Measurements from ENCODE around the gene PLEKHS1. TPM values are rescaled to one million over a fixed set of nuclear protein-coding genes. Genes with fewer than 3 reads are reported as not detected.

PLEKHS1 gene
- total and polyA plus RNA-seq, 5 experiments from 2014 or later: not detected

DNA sequence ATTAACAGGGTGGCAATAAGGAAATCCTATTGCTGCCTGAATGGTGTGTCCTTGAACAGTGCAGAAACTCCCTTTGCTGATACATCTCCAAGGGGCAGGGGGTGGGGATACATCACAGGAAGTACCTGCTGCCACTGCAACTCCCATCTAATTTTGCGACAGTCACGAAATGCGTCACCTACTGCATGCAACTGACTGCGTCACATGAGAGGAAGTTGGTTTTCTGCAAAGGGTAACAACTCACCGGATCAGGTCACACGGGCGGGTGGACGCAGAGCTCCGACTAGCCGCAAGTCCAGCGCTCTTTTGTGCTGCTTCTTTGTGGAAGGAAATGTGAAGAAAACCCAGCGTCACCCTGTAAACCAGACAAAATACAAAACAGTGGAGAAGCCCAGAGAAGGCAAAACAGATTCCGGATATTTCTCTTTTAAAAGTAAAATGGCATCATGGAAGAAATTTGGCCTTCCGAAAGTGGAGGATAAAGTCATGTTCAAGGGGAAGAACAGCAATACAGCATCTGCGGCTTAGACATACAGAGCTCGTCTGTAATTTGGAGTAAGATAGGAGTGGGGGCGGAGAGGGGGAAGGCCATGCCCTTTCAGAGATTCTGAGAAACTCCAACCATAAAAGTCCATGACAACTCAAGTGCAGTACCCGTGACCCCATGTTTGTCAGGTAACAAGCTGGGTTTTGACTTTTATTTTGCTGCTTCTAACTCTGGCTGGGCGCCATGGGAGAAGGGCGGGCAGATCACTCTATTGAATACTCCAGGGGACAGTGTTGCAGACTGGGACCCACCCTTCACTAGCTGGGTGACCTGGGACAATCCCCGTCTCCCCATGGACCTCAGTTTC is 32.3 kb upstream of the PLEKHS1 start:
- DNase-seq (no peak), ATAC-seq (no peak)
- H3K27ac Mint-ChIP-seq: peak overlapping the region in 2 of 10 donors; percentile 68 to 90
- H3K4me3 Mint-ChIP-seq: no peak overlapping the region
- H3K9me3 Mint-ChIP-seq: no peaks in the 10 kb centered on the region
- POLR2A ChIA-PET: no interaction called here
- peaks cover 5 to 73% (median 58%) of the 10 kb centered on the region in 3 donors for H3K36me3 Mint-ChIP-seq
- H3K27me3 Mint-ChIP-seq: no peaks in the 10 kb centered on the region
- peaks cover 0 to 11% (median 0%) of the 10 kb centered on the region in 4 donors for H3K4me1 Mint-ChIP-seq

DNA sequence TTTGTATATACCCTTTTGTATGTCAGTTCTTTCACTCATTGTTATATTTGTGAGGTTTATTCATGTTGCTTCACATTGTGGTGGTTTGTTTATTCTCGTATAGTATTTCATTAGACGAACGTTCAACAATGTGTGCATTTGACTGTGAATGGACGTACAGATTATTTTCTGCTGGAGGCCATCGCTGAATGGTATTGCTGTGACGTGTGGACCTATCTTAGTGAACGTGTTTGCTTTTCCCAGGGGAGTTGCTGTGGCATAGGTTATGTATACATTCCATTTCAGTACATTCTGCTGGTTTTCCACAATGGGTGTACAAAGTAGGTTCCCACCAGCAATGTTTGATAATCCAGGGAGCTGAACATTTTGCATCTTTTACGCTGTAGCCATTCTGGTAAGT is 31.1 kb upstream of the PLEKHS1 start:
- Mint-ChIP-seq H3K4me3 (no peak overlapping the region), H3K4me1 (peaks cover 0 to 11% (median 0%) of the 10 kb centered on the region in 4 donors), H3K36me3 (peaks cover 5 to 82% (median 68%) of the 10 kb centered on the region in 3 donors), H3K9me3 (no peaks in the 10 kb centered on the region), H3K27ac (no peak overlapping the region), H3K27me3 (no peaks in the 10 kb centered on the region)
- POLR2A ChIA-PET: no interaction called here
- no peak for DNase-seq
- ATAC-seq: no peak

DNA sequence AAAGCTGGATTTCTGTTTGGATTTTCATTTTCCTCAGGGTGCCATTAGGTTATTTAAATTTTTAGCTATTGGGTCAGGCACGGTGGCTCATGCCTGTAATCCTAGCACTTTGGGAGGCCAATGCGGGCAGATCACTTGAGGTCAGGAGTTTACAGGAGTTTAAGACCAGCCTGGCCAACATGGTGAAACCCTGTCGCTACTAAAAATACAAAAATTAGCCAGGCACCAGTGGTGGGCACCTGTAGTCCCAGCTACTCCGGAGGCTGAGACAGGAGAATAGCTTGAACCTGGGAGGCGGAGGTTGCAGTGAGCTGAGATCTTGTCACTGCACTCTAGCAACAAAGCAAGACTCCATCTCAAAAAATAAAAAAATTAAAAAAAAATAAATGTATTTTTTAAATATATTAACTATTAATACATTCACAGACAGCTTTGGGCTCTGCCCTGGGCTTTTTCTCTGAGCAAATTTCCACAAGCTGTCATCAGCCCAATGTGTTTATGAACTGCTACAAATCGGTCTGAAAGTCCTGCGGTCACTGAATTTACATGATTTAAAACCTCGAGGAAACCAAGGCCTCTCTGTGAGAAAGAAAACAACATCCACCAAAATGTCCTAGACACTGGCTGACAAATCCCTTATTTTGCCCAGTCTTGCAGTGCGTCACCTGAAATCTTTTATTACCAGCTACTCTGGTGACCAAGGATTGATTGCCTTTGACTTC is 19.2 kb upstream of the PLEKHS1 start:
- POLR2A ChIA-PET: no interaction called here
- ATAC-seq: no peak
- Mint-ChIP-seq H3K4me1 (peaks cover 0 to under 1% (median 0%) of the 10 kb centered on the region in 4 donors), H3K27ac (no peak overlapping the region), H3K27me3 (no peaks in the 10 kb centered on the region), H3K36me3 (peaks cover 21 to 40% (median 36%) of the 10 kb centered on the region in 3 donors), H3K9me3 (no peaks in the 10 kb centered on the region), H3K4me3 (no peak overlapping the region)
- DNase-seq: no peak

DNA sequence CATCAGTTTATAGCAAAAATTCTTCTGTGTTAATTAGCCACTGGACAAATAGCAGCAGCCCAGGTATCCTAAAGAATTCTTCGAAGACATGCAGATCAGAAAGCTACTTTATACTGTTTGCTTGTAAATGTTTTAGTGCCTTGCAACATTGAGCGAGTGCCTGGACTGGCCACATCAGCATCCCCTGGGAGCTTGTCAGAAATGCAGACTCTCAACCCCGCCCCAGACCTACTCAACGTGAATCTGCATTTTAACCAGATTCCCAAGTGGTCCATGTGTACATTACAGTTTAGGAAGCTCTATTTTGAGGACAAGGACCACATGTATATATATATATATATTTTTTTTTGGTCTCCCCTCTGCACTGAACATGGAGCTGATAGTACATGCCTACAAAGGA is 18.5 kb upstream of the PLEKHS1 start:
- Mint-ChIP-seq H3K4me3 (no peak overlapping the region), H3K9me3 (no peaks in the 10 kb centered on the region), H3K27me3 (no peaks in the 10 kb centered on the region), H3K27ac (no peak overlapping the region), H3K36me3 (peaks cover 18 to 33% (median 31%) of the 10 kb centered on the region in 3 donors), H3K4me1 (no peaks in the 10 kb centered on the region)
- POLR2A ChIA-PET: no interaction called here
- no peak for ATAC-seq
- DNase-seq: no peak

DNA sequence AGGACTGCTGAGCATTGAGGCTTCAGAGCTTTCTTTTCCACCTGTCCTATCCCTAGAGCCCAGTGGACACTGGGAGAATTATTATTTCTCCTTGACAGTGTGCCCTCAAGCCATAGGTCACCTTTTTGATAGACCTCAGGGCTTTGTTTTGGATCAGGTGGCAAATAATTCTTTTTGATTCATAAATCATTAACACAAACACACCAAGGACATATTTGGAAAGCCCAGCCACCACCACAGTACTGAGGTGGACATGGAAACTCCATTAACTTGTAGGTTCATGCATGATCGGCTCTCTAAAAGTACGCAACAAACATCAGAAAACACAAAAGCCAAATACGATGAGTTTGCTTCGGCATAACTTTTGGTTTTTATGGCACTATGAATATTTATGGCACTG is 17.8 kb upstream of the PLEKHS1 start:
- no peaks in the 10 kb centered on the region for H3K27me3 Mint-ChIP-seq
- DNase-seq (no peak), ATAC-seq (no peak)
- peaks cover 13 to 27% (median 25%) of the 10 kb centered on the region in 3 donors for H3K36me3 Mint-ChIP-seq
- H3K9me3 Mint-ChIP-seq: no peaks in the 10 kb centered on the region
- no peak overlapping the region for H3K27ac Mint-ChIP-seq
- H3K4me3 Mint-ChIP-seq: no peak overlapping the region
- H3K4me1 Mint-ChIP-seq: no peaks in the 10 kb centered on the region
- POLR2A ChIA-PET: no interaction called here

DNA sequence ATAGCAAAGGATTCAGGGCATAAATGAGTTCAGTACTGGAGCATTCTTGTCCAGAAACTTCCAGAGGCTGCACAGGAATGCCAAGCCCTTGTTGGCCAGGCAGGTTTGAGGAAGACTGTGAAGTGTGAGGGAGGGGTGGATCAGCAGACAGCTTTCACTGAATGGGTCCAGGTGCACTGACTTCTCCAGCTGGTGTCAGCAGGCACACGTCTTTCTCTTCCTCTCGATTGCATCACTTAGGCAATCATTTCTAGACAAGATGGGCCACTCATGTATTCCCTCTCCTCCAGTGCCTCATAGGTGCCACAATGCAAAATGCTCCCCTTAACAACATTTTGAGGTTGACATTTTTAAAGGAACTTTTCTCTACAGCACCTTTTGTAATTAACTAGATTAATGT is 15.6 kb upstream of the PLEKHS1 start:
- DNase-seq (no peak), ATAC-seq (no peak)
- Mint-ChIP-seq H3K27ac (no peak overlapping the region), H3K27me3 (peaks cover 0 to 11% (median 0%) of the 10 kb centered on the region in 5 donors), H3K4me3 (no peak overlapping the region), H3K4me1 (no peaks in the 10 kb centered on the region), H3K36me3 (peaks cover 0 to 6% (median 4%) of the 10 kb centered on the region in 3 donors), H3K9me3 (no peaks in the 10 kb centered on the region)
- POLR2A ChIA-PET: no interaction called here

DNA sequence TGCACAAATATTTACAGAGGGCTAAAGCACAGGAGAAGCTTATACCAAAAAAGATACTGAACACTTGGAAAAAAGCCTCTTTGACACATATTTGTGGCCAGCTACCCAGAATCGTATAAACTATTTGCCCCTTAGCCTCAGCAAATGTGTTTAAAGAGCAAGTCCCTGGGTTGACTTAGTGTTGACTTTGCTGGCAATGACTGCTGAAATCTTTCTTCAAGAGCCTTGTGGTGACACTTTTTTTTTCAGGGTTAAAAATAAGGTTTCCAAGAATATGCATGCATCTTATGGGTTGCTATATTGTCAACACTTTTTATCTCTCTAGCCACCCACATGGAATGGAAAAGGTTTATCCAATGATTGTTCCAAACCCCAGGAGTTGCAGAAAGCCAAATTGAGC is 14.9 kb upstream of the PLEKHS1 start:
- no peak overlapping the region for H3K27ac Mint-ChIP-seq
- POLR2A ChIA-PET: no interaction called here
- no peaks in the 10 kb centered on the region for H3K9me3 Mint-ChIP-seq
- H3K27me3 Mint-ChIP-seq: peaks cover 0 to 11% (median 0%) of the 10 kb centered on the region in 5 donors
- ATAC-seq (no peak), DNase-seq (no peak)
- peaks cover 0 to 6% (median 0%) of the 10 kb centered on the region in 3 donors for H3K36me3 Mint-ChIP-seq
- H3K4me3 Mint-ChIP-seq: no peak overlapping the region
- H3K4me1 Mint-ChIP-seq: no peaks in the 10 kb centered on the region

DNA sequence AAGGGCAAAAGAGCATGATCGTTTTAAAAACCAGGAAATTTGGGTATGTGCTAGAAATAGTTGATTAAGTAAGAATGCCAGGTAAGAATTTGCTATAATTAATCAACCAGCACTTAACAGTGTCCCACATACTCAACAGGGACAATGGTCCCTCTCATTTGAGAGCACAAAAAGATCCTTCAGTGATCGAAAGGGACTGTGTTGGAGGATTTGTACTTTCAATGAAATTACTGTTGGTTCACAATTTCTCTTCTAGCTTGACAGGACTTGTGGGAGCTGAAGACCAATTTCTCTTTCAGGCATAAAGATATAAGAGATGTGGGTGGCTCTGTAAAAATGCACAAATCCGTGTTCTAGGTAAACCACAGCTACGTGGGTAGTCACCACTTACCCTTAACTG is 12.5 kb upstream of the PLEKHS1 start:
- H3K27me3 Mint-ChIP-seq: peaks cover 1 to 17% (median 4%) of the 10 kb centered on the region in 5 donors
- DNase-seq: no peak
- no peaks in the 10 kb centered on the region for H3K9me3 Mint-ChIP-seq
- no peak for ATAC-seq
- POLR2A ChIA-PET: no interaction called here
- no peaks in the 10 kb centered on the region for H3K36me3 Mint-ChIP-seq
- H3K4me3 Mint-ChIP-seq: no peak overlapping the region
- H3K27ac Mint-ChIP-seq: no peak overlapping the region
- no peaks in the 10 kb centered on the region for H3K4me1 Mint-ChIP-seq

DNA sequence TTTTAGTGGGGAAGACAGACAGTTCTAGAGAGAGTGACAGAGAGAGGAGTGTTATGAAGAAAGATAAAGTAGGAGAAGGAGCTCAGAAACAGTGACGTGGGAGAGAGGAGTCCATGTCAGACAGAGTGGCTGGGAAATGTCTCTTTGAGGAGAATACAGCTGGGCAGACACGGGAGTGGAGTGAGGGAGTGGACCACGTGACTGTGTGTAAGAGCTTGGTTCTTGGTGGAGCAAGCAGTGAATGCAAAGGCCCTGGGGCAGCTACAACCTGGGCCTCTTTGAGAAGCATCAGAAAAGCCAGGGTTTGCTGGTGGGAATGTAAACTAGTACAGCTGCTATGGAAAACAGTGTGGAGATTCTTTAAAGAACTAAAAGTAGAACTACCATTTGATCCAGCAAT is 11.9 kb upstream of the PLEKHS1 start:
- H3K4me1 Mint-ChIP-seq: no peaks in the 10 kb centered on the region

DNA sequence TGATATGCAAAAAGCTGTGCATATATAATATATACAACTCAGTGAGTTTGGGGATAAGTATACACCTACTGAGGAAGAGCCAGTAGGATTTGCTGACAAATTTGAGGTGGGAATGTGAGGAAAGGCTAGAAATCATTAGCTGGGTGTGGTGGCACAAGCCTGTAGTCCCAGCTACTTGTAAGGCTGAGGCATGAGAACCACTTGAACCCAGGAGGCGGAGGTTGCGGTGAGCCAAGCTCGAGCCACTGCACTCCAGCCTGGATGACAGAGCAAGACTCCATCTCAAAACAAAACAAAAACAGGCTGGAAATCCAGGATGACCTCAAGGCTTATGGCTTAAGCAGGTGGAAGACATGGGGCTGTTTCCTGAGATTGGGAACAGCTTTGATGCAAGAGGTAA is 10.6 kb upstream of the PLEKHS1 start:
- POLR2A ChIA-PET: no interaction called here
- Mint-ChIP-seq H3K4me3 (no peak overlapping the region), H3K27me3 (peaks cover 4 to 25% (median 11%) of the 10 kb centered on the region in 5 donors), H3K4me1 (no peaks in the 10 kb centered on the region), H3K36me3 (no peaks in the 10 kb centered on the region), H3K9me3 (no peaks in the 10 kb centered on the region), H3K27ac (no peak overlapping the region)
- no peak for ATAC-seq
- DNase-seq: no peak

More for the DNA sequence above, 11.9 kb upstream of the PLEKHS1 start:
- H3K4me3 Mint-ChIP-seq: no peak overlapping the region
- no peak for DNase-seq
- ATAC-seq: no peak
- H3K9me3 Mint-ChIP-seq: no peaks in the 10 kb centered on the region
- no peaks in the 10 kb centered on the region for H3K36me3 Mint-ChIP-seq
- peaks cover 3 to 23% (median 10%) of the 10 kb centered on the region in 5 donors for H3K27me3 Mint-ChIP-seq
- H3K27ac Mint-ChIP-seq: no peak overlapping the region
- POLR2A ChIA-PET: no interaction called here

DNA sequence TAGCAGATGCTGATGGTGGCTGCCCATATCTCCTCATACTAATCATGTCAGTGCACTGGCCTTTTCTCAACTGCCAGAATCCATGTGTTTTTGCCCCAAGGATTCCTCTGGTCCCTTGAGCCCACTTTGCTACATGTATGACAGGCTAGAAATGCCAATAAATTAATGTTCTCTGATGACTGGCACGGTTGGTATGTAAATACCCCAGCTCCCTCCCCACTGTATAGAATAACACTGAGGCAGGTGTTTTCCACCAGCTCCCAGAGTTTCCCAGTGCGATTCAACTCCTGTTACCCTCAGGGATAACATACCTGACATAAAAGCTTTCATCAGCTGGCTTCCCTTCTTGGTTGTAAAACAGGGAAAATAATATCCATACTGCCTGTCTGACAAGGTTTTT is 9.0 kb upstream of the PLEKHS1 start:
- ATAC-seq (no peak), DNase-seq (no peak)
- H3K27ac Mint-ChIP-seq: no peak overlapping the region
- no peak overlapping the region for H3K4me3 Mint-ChIP-seq
- POLR2A ChIA-PET: no interaction called here
- H3K36me3 Mint-ChIP-seq: no peaks in the 10 kb centered on the region
- H3K9me3 Mint-ChIP-seq: no peaks in the 10 kb centered on the region
- H3K27me3 Mint-ChIP-seq: peaks cover 8 to 31% (median 12%) of the 10 kb centered on the region in 5 donors
- no peaks in the 10 kb centered on the region for H3K4me1 Mint-ChIP-seq

DNA sequence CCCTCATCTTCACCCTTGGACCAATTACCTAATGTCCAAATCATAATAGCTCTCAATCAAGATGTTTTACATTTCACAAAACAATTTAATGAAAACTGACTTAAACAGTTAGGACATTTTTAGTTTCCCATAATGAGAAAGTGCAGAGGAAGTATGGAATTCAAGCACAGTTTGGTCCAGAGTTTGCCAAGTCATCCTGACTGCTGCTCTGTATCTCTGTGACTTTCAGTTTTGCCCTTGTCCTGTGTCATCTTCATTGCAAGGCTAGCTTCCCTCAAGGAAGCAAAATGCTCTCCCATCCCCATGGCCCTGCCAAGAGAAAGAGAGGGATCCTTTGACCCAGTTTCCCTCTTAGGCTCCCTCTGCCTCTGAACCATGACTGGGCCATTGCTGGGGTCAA is 7.9 kb upstream of the PLEKHS1 start:
- no peak for ATAC-seq
- no peaks in the 10 kb centered on the region for H3K4me1 Mint-ChIP-seq
- H3K36me3 Mint-ChIP-seq: no peaks in the 10 kb centered on the region
- H3K9me3 Mint-ChIP-seq: no peaks in the 10 kb centered on the region
- H3K27ac Mint-ChIP-seq: no peak overlapping the region
- peaks cover 9 to 34% (median 15%) of the 10 kb centered on the region in 5 donors for H3K27me3 Mint-ChIP-seq
- POLR2A ChIA-PET: no interaction called here
- H3K4me3 Mint-ChIP-seq: no peak overlapping the region
- no peak for DNase-seq

DNA sequence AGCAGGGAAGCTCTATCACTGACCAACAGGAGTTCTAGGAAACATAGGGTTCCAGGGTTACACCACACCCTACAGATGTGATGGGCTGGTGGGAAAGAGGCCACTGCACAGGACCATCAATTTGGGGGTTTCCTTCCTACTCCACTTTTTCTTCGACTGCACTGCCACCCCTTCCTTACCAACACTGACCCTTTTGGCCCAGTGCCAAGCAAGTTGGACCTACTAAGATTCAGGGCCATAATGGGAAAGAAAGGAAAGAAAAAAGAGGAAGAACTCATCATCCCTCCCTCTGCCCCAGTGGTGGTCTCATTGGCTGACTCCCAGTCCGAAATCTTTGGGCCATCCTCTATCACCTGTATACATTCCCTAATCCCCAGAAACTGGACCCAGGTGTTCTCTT is 6.1 kb upstream of the PLEKHS1 start:
- no peaks in the 10 kb centered on the region for H3K9me3 Mint-ChIP-seq
- DNase-seq (no peak), ATAC-seq (no peak)
- H3K4me1 Mint-ChIP-seq: no peaks in the 10 kb centered on the region
- H3K4me3 Mint-ChIP-seq: no peak overlapping the region
- no peak overlapping the region for H3K27ac Mint-ChIP-seq
- H3K27me3 Mint-ChIP-seq: peaks cover 10 to 29% (median 17%) of the 10 kb centered on the region in 5 donors
- H3K36me3 Mint-ChIP-seq: no peaks in the 10 kb centered on the region
- POLR2A ChIA-PET: no interaction called here

All from naive thymus-derived CD8-positive, alpha-beta T cell (primary cell).